GM19455 (cell line): Measurements from ENCODE around the gene TM9SF3.
"Not testable (repeated sequence)": the region's sequence is repeated elsewhere in the genome, so short reads cannot be mapped to it uniquely, and the experiment has no call there.

ENCODE experiments used
- ATAC-seq: cut with Tn5 transposase; IDR thresholded peaks from one replicate; pipeline ENCODE4 v1.9.1; 2021; ENCODE audit not compliant: unreplicated experiment

Gene TM9SF3

DNA sequence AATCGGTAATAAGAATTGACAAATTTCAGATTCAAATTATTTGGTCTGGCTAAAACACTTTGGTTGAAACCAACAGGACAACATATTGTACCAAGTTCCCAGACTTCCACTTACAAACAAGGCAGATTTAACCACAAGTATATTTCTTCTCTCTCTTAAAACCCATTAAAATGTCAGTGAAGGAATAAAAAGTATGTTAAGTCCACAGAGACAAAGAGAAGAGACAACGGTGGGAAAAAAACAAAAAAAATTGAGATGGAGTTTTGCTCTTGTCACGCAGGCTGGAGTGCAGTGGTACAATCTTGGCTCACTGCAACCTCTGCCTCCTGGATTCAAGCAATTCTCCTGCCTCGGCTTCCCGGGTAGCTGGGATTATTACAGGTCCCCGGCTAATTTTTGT, 16.3 kb downstream of the TM9SF3 start:
- no peak for ATAC-seq

DNA sequence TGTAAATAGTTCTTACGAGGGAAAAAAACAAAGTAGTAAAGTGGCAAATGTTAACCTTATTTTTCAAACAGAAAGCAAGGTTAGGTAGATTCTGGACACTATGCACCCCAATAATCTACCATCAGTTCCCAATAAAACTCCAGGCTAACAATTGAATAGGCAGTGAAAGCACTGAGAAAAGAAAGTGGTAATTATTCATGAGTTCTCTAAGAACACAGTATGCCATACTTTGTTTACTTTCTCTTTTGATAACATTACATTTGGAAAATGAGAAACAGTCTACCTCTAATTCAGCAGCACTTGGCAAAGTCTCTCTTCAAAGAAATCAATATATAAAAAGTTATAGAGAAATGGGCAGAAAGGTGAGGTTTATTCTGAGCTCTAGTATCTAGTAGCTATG, 18.4 kb downstream of the TM9SF3 start:
- ATAC-seq: no peak

DNA sequence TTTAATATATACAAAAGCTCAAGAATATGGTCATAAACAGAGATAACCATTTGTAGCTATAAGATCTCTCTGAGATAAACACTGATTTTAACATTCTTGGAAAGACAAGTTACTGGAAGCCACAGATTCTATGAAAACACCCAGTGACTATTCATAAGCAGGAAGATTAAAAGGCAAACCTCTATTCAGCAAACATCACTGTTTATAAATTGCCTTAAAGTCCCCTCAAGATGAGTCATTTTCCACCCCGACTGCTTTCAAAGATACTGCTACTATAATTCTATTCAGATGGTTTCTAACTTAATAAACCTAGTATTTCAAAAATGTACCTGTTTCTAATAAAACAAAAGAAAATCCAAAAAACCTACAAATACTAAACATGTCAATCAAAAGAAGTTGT, 21.0 kb downstream of the TM9SF3 start:
- no peak for ATAC-seq

DNA sequence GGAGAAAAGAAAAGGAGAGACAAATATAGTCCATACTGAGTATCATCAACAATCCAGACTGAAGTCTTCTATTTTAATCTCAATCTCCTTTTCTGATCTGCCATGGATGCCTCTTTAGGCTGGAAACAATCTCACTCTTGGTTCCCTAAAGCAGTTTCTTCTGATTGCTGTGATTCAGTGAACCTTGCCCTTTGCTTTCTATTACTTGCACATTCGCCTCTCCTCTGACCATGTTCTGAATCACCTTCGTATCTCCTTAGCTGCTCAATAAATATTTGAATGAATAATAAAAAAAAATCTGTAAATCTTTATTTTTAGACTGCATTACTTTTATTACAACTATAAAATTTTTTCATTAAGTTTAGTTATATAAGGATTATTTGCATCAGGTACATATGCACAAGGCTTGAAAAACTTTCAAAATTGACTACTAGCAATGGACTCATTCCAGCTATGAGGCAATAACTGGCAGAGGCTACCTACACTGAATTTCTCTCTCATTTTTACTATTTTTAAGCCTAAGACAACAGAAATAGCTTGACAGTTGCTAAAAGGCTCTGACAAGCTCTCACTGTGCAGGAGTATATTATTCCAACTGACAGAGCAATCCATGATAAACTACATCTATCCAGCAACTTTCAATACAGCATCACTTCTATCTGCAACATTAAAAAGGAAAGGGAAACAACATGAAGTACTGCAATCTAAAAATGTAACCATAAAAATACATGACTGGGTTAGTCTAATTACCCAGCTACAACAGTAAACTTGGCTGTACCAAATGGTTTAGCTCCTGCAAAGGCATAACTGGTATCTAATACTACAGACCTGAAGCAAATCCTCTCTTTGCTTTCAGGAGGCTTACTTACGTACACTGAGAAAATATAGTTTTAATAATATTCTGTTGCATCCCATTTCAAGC, 25.6 kb downstream of the TM9SF3 start:
- ATAC-seq: no peak

DNA sequence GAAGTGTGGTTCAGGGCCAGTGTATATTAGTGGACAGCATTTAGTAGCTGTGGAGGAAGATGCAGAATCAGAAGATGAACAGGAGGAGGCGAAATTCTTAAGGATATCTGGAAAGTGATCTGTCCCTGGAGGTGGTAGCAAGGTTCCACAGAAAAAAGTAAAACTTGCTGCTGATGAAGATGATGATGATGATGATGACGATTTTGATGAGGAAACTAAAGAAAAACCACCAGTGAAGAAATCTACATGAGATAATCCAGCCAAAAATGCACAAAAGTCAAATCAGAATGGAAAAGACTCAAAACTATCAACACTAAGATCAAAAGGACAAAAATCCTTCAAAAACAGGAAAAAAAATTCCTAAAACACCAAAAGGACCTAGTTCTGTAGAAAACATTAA, 26.3 kb downstream of the TM9SF3 start:
- no peak for ATAC-seq

DNA sequence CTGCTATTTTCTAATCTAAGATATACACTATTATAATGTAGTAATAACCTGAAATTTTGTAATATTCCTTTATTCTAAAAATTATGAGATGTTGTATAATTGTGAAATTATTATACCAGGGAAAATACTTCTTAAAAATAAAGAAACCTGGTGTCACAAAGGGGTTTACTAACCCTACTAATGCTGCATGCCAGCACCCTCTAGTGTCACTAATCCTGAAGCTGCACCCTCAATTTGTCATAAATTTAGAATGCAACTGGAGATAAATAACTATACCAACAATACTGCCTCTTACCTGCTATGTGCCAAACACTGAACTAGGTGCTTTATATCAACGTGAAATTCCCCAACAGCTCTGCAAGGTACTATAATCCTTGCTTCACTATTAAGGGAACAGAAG, 30.8 kb downstream of the TM9SF3 start:
- ATAC-seq: no peak

DNA sequence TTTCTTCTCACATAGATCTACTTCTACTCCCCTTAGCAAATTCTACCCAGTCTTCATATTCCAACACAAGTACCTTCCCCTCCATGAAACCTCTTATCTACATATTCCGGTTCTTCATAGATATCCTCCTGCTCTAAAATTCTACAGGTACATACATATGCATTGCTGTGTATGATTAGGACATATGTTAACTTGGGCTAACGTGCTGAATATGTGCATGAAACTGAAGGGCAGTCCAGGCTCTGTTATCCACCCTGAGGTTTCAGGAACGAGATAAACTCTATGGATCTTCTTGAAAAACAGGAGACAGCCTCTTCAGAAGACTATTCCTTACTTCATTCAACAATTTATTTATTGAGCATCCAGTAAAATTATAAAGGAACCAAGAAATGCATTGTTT, 31.5 kb downstream of the TM9SF3 start:
- ATAC-seq: no peak

DNA sequence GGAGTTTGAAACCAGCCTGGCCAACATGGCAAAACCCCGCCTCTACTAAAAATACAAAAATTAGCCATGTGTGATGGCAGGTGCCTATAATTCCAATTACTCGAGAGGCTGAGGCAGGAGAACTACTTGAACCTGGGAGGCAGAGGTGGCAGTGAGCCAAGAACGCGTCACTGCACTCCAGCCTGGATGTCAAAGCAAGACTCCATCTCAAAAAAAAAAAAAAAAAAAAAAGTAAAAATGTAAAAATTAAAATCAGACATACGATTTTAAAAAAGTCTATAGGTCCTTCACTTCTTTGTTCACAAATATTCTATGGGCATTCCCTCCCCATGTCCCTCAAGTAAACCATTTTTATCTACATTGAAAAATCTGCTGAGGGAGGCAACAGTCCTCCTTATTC, 38.2 kb downstream of the TM9SF3 start:
- no peak for ATAC-seq

DNA sequence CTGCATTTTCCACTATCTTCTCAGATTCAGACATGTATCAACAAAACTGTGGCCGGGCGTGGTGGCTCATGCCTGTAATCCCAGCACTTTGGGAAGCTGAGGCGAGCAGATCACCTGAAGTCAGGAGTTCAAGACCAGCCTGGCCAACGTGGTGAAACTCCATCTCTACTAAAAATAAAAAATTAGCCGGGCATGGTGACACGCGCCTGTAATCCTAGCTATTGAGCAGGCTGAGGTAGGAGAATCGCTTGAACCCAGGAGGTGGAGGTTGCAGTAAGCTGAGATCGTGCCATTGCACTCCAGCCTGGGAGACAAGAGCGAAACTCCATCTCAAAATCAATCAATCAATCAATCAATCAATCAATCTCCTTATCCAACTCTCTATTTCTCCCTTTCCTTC, 41.3 kb downstream of the TM9SF3 start:
- ATAC-seq: not testable (repeated sequence)

DNA sequence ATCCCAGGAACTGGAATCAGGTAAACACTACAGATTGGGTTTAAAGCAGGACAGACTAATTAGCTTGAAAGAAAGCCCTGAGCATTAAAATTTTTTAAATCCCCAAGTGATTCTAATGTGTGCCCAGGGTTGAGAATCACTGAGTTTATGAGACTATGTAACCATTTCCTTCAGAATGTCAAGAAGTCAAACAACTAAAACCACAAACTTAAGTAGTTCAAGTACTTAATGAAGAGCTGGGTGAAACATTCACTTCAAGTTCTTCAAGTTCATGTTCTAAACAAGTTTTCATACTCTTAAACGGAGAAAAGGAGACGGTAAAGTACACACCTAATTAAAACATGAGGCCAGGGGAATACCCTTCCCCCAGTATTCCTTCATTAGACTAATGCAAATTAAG, 44.9 kb downstream of the TM9SF3 start:
- no peak for ATAC-seq

DNA sequence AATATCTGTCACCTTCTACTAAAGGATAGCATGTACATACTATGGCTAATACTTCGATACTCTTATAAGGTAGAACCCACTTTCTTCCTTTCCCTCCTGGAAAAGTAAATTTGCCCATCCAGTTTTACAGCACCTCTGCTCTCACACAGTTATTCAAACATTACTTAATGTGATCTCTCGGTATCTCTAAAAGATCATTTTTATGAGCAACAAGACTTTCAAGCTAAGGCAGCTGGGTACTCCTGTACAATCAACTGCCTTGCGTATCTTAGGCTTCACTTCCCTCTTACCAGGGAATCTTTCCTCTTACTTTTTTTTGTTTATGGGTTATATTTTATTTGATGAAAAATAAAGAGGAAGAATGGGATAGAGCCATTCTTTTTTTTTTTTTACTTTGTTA, 46.6 kb downstream of the TM9SF3 start:
- ATAC-seq: no peak

DNA sequence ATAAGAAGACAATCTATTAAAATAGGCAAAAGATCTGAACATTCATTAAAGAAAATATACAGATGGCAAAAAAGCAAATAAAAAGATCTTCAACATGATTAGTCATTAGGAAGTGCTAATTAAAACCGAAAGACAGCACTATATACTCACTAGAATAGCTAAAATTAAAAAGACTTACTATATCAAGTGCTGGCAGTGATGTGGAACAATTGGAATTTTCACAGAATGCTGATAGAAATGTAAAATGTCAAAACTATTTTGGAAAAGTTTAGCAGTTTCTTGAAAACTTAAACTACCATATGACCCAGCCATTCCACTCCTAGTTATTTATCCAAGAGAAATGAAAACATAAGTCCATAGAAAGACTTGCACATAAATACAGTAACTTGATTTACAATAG, 48.1 kb downstream of the TM9SF3 start:
- no peak for ATAC-seq

DNA sequence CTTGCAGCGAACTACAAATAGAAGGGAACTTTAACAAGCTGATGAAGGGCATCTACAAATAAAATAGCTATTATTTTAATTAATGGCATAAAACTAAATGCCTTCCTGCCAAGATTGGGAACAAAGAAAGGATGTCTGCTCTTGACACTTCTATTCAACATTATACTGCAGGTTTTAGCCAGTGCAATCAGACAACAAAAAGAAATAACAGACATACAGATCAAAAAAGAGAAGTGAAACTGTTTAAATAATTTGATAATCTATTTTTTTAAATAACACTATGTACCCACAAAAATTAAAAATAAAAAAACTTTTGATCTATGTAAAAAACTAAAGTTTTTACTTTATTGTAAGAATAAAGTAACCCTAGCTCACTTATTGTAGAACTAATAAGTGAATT, 50.7 kb downstream of the TM9SF3 start:
- ATAC-seq: no peak

DNA sequence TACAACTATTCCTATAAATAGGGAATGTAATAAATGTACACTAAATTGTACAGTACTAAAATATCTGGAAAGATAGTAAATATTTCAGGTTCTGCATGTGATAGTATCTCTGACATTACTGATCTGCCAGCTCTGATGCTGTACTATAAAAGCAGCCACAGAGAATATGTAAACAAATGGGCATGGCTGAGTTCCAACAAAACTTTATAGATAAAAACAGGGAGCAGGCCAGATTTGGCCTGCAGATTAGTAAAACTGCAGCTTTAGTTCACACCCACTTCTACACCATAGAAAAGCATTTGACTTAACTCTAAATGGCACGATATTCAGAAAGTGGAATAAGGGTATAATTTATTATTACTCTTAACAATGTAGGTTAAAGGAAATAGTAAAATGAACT, 54.3 kb downstream of the TM9SF3 start:
- no peak for ATAC-seq

DNA sequence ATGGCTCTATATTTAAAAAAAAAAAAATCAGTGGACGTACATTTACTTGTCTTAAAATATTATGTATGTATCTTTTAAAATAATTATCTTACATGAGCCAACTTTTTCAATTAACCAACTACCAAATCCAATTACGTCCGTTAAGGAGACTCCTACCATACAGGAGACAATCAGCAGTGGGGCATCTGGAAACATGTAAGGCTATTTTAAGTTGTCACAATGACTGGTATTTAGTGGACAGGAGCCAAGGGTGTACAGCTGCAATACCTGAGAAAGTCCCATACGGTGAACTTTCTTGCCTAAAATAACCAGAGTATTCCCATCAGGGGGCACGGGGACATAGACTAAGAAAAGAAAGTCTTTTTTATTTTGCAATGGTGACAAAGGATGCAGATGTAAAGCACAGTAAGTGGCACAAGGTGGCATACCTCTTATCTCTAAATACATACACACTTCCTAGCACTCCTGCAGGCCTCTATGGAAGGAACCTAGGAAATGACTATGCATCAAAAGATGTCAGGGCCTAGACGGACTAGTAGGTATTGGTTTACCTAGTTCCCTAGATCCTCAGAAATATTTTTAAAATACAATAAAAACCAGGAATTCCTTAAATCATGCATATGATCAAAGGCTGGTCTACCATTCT, 57.1 kb downstream of the TM9SF3 start:
- no peak for ATAC-seq

DNA sequence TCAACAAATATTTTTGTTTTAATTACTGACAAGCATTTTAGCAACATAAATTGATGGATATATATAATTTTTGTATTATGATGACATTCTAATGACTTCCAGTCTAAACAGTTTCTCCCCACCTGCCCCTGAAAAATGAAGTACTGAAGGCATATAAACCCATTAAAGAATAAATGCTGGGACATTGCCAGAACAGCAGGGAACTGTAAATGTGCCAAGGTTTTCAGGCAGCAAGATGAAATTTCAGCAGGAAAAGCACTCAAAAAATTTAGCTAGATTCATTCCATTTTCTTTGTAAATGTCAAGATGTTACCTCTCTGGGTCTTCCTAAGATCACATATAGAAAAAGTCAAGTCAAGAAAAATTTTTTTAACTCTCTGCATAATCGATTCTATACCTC, 62.1 kb downstream of the TM9SF3 start:
- no peak for ATAC-seq

DNA sequence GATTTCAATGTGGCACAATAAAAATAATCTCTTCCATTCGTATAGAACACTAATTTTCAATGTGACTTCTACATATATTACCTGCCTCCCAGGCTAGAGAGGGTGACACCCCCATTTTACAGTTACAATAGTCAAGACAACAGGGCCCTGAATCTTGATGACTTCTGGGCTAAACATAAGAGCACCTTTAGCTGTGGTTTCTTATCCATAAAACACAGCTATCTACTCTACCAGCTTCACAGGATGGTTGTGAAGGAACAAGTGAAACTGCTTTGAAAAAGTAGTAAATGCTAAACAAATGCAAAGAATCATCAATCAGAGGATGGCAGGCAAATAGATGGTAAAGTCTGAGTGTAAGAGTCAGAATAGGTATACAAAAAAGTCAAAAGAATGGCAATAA, 69.5 kb downstream of the TM9SF3 start:
- no peak for ATAC-seq

DNA sequence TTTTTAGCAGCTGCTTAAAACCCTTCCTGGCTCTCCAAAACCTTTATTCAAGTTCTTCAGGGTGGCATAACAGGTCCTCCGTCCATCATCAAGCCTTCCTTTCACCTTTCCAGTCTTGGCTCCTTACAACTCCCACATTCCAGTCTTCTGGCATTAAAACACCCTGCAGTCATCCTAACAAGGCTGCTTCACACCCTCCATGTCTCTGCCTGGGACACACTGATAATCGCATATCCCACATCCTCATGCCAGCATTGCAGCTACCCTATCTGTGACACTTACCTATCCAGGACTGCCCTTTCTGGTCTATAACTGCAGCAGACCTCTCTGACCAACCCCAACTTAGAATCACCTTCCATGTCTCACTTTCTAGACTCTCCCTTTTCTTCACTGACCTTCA, 70.5 kb downstream of the TM9SF3 start:
- ATAC-seq: no peak

DNA sequence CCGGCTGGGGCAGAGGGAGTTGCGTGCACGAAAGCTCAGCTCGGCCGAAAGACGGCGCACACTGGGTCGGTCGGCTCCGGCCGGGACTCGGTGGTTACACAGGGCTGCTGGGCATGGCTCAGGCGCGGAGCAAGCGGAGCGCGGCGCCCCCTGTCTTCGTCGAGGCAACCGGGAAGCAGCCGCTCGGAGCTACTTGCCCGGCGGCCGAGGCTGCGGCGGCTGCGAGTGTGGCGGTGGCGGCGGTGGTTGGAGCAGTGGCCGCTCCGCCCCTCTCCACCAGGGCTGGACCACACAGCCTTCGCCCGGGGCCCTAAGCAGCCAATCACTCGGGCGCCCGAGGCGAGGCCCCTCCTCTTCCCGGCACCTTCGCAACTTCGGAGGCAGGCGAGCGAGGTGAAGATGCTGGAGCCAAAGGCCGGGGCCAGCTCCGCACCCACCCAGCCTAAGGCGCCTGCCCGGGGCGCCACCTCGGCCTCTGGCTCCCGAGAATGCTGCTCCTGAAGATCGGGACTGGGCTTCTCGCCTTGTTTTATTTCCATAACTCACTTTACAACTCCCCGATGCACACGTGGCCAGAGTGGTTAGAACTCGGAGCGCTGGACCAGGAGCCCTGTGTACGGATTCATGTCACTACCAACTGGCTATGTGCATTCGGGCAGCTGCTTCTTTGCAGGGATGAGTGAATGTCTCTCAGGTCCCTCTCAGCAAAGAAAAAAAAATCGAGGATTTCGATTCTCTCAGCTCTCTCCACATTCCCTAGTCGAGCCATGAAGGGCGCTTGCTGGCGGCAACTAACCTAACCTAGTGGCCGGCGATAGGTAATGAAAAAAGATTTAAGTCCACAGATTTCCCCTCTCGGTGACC, 72.9 kb downstream of the TM9SF3 start, which contains the start of gene TLL2:
TSS of gene TLL2 (minus strand) at position 229 of the 864 bp plus-strand sequence. CDS start 241 bp downstream, outside the sequence.
- peak; percentile 85 for ATAC-seq

DNA sequence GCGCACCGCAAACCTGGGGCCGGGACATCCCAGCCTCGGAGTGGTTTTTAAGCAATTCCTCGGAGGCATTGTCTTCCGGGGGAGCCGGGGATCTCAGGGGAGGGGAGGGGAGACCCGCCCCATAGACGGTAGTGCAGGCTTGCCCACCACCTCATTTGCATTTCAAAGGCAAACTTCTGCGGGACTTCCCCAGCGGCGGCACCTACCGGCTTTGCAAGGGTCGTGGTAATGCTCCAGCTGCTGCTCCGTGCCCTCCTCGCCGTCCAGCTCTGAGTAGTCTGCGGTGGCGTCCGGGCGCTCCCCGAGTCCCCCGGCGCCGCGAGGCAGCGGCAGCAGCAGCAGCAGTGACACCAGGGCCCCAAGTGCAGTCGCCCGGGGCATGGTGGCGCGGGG, 73.5 kb downstream of the TM9SF3 start:
- peak; percentile 38 for ATAC-seq

DNA sequence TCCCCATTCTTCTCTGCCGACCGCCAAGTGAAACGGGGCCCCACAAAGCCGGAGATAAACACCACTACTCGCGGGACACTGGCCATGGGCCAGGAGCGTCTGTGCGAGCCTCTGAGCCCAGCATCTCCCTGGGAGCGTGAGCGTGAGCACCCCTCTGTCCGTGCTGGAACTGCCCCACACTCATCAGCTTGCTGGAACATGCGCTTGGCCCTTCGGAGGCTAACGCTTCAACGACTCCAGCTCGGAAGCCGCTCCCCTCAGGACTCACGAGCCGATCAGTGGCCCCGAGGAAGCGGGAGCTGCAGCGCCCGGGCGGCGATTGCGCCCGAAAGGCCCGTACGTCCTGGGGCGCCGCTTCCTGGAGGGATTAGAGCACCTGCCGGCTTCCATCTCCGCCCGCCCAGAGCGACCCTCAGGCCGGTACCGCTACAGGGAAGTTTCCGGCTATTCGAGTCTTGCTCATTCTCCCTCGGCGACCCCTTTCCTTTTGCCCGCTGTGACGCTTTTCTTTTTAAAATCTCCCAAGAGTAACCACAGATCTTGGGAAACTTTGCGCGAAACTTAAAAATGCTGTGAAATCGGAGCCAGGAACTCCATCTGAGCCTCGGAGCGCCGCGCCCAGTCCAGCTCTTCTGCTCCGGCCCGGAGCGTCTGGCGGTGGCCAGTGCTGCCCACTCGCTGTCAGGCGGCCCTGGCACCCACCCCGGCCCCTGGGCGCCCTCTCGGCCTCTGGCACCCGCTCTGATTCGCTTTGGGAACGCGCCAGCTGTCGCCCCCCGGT, 74.1 kb downstream of the TM9SF3 start:
- no peak for ATAC-seq
